CD4-positive, alpha-beta T cell treated with Interleukin-21 for 1 hour (primary cell): ENCODE data around the gene SPATA6.
"Not testable (repeated sequence)": the region's sequence is repeated elsewhere in the genome, so short reads cannot be mapped to it uniquely, and the experiment has no call there.

Experiments
- DNase-seq: peaks from one replicate; pipeline ENCODE4 v3.0.0-alpha.2; 2020

Gene SPATA6

DNA sequence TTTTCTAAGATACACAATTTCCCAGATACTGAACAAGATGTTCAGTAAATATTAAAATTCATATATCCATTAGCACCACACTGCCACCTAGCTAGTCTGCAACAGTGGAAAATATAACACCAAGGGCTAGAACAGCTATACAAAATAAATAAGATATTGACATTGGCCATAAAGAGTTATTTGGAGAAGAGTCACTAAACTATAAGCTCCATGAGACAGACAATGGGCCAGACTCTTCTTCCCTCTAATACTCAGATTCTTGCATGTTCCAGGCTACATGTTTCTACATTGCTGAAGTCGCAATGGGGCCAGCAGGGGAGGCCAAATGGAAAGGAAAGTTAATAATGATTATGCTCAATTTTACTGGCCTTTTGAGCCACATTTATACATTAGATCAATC lies 21.5 kb downstream of the SPATA6 start:
- no peak for DNase-seq

DNA sequence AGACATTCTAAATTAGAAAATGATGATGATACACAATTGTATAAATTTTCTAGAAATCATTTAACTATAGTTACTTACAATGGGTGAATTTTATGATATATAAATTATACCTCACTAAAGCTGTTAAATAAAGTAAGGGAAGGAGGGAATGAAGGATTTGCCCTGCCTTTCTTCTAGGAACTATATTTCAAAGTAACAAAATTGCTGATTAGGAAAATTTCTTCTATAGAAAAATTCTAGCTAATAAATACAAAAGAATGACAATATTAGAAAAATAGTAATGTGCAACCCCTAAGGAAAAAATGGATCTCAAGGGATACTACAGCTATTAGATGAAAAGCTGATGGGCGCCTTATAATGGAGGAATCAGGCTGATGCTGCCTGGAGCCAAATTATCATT lies 23.1 kb downstream of the SPATA6 start:
- DNase-seq: no peak

DNA sequence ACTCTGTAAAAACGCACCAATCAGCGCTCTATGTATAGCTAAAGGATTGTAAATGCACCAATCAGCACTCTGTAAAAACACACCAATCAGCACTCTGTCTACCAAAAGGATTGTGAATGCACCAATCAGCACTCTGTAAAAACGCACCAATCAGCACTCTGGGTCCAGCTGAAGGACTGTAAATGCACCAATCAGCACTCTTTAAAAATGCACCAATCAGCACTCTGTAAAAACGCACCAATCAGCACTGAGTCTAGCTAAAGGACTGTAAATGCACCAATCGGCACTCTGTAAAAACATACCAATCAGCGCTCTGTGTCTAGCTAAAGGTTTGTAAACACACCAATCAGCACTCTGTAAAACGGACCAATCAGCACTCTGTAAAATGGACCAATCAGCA lies 27.8 kb downstream of the SPATA6 start:
- DNase-seq: not testable (repeated sequence)

DNA sequence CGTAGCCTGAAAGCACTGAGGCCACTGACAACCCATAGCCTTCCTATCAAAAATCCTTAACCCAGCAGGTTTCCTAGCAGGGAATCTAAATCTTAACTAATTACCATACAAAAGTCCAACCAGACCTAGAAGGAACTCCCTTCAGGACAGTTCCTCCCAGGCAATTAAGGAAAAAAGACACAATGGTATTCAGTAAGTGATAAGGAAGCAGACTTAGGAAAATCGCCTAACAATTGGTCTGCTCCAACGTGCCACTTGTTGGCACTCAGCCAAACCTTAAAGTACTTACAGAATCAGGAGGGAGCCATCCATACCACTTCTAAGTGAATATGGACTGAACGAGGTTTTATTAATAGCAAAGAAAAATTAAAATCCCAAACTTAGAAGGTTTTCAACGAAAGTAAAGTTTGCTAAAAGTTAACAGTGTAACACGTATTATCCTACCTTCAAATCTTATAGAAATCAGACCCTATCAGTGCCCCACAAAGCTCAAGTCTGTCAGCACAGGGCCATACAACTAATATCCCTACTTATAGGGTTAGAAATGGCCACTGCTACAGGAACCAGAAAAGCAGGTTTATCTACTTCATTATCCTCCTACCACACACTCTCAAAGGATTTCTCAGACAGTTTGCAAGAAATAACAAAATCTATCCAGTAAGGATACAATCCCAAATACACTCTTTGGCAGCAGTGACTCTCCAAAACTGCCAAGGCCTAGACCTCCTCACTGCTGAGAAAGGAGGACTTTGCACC lies 29.0 kb downstream of the SPATA6 start:
- no peak for DNase-seq

DNA sequence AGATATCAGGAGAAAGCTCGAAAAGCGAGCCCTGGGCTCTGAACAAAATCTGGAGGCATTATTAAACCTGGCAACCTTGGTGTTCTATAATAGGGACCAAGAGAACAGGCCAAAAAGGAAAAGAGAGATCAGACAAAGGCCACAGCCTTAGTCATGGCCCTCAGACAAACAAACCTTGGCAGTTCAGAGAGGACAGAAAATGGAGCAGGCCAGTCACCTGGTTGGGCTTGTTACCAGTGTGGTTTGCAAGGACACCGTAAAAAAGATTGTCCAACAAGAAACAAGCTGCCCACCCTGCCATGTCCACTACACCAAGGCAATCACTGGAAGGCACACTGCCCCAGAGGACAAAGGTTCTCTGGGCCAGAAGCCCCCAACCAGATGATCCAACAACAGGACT lies 31.2 kb downstream of the SPATA6 start:
- DNase-seq: not testable (repeated sequence)

DNA sequence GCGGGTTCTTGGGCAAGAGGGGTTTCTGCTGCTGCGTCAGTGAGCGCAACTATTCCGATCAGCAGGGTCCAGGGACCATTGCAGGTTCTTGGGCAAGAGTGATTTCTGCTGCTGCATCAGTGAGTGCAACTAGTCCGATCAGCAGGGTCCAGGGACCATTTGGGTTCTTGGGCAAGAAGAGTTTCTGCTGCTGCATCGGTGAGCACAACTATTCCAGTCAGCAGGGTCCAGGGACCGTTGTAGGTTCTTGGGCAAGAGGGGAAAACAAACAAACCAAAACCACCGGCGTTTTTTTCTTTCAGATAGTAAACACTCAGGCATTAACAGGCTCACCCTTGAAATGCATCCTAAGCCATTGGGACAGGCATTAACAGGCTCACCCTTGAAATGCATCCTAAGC lies 32.6 kb downstream of the SPATA6 start:
- DNase-seq: no peak

DNA sequence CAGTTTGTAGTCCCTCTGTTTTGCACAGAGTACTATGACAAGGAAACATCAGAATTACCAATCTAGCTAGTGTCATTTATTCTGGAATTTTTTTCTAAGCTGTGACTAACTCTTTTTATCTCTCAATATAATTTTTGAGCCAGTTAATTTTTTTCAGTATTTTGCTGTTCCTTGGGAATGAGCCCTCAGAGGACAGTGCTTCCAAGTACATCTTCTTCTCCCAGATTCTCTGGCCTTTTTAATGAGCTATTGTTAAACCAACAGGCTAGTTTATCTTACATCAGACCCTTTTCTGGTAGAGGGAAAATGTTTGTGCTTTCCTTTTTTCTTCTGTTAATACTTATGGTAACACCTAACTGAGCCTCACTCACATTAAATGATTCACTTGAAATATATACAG lies 34.6 kb downstream of the SPATA6 start:
- DNase-seq: not testable (repeated sequence)

DNA sequence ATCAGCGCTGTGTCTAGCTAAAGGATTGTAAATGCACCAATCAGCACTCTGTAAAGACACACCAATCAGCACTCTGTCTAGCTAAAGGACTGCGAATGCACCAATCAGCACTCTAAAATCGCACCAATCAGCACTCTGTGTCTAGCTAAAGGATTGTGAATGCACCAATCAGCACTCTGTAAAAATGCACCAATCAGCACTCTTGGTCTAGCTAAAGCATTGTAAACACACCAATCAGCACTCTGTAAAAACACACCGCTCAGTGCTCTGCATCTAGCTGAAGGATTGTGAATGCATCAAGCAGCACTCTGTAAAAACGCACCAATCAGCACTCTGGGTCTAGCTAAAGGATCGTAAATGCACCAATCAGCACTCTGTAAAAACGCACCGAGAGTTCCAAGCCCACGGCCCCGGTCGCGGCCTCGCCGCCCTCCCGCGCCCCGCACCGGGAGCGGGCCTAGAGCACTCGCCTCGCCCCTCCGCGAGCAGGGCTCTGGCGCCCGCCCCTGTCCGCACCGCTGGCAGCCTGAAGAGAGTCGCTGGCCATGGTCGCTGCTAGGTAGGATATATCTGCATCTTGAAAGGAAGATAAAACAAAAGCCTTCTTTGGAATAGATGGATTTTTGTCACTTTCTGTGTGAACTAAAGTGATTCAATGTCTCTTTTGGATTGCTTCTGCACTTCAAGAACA lies 36.5 kb downstream of the SPATA6 start:
- DNase-seq: not testable (repeated sequence)

DNA sequence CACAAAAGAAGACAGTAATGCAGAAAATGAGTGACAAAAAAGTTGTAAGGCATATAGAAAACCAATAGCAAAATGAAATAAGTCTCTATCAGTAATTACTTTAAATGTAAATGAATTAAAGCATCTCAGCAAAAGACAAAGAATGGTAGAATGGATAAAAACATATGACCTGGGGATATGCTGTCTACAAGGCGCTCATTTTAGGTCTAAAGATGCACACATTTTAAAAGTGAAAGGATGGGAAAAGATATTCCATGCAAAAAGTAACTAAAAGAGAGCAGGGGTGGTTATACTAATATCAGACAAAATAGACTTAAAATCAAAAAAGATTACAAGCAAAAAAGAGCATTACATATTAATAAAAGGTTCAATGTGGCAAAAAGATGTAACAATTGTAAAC lies 41.2 kb downstream of the SPATA6 start:
- DNase-seq: no peak

DNA sequence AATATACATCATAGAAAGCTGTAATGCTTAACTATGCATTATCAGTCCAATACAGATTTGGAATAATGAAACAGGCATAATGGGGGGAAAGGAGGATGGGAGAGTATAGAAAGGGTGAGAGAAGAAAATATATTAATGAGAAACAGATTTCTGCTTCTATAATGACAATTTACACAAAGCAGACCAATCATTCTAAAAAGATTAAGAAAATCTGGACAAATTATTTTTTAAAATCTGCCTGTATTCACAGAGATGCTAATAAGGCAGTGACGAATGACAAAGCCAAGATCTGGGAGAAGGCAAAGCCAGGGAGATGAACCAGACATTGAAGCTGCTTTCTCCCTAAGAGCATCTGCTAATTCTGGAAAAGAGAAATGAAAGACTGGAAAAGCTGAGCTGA lies 50.0 kb downstream of the SPATA6 start:
- no peak for DNase-seq

DNA sequence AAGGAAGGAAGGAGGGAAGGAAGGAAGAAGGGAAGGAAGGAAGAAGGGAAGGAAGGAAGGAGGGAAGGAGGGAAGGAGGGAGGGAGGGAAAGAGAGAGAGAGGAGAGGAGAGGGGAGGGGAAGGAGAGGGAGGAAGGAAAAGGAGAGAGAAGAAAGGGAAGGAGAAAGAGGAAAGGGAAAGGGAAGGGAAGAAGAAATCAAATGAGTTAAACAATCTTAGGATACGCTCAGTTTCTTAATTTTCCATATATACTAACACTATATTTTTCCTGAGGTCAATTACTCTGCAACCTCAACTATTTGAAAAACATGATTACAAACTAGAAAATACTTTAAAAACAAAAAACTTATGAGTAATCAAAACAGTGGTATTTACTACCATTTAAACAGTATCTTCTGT lies 53.3 kb downstream of the SPATA6 start:
- no peak for DNase-seq

DNA sequence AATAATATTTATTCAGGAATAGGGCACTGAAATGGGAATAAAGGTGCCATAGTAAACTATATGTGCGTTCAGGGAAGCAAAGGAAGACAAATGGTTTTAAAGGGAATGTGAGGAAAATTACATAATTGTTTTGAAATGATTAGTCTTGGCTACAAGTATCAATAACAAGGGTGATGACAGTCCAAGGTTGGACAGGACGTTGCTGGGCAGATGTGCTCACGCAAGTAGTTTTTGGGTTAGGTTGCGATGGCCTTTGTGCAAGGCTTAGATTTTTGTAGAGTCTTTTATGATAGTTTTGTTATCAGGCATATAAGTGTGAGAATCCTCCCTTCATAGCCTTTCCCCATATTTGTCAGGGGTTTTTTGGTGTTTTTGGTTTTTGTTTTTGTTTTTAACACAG lies 57.0 kb downstream of the SPATA6 start:
- no peak for DNase-seq

DNA sequence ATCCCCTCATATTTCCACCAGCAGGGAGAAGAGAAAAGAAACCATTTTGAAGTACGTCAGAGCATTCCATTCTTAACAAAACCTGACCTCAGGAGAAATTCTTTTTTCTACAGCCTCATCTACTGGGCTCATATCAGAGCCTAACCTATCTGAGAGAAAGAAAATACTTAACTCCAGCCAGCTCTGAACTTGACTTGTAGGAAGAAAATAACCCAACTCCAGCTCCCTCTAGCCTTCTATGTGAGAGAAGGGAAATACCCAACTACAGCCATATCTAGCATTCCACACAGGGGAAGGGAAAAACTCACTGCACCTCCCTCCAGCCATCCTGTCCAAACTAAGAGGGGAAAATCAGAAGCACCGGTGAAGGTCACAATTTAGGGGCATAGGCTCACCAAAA lies 57.7 kb downstream of the SPATA6 start:
- no peak for DNase-seq

DNA sequence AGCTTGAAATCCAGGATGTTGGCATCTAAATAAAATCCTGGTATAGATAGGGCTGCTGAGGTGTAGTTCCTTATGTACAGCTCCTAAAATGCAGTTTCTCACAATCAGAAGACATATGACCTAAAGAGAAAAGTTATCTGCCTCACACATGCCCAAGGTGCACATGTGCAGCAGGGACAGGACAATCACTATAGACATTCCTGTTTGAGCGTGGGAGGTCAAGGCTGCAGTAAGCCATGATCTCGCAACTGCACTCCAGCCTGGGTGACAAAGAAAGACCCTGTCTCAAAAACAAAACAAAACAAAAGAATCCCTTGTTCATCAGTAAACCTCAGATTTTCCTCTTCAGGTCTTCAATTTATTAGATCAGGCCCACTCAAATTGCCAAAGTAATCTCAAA lies 66.1 kb downstream of the SPATA6 start:
- DNase-seq: no peak

DNA sequence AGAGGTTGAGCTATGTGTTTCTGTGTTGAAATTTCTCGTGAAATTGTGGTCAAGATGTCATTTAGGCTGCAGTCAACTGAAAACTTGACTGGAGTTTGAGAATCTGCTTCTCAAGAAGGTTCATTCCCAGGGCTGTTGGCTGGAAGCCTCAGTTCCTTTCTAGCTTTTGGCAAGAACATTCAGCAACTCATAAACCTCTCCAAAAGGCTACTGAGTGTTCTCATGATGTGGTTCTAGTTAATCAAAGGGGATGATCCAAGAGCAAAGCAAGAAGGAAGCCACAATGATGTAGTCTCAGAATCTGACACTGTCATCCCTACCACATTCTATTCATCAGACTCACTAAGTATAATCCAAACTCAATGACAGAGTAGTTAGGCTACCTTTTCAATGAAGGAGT lies 66.6 kb downstream of the SPATA6 start:
- no peak for DNase-seq

DNA sequence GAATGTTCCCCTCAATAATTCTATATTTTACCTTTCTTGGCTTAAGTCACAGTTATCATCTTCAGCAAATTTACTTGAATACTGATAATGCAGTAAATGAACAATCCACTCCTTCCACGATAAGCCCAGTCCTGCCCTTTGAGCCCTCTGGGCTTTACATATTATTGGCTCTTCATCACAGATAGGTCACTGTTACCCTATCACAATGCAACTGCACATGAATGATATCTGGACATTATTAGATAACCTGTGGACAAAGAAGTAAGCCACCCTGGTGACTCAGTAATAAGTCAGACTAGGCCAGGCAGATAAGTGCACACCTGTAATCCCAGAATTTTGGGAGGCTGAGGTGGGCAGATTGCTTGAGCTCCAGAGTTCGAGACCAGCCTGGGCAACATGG lies 69.4 kb downstream of the SPATA6 start:
- no peak for DNase-seq

DNA sequence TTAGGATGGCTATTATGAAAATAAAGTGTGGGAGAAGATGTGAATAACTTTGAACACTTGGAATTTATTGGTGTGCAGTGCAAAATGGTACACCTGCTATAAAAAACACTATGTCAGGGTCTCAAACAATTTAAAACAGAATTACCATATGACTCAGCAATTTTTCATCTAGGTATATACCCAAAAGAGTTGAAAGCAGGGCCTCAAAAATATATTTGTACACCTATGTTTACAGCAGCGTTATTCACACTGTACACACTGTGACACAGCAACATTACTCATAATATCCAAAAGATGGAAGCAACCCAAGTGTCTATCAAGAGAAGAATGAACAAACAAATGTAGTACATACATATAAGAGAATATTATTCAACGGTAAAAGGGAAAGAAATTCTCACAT lies 75.8 kb downstream of the SPATA6 start:
- DNase-seq: no peak

DNA sequence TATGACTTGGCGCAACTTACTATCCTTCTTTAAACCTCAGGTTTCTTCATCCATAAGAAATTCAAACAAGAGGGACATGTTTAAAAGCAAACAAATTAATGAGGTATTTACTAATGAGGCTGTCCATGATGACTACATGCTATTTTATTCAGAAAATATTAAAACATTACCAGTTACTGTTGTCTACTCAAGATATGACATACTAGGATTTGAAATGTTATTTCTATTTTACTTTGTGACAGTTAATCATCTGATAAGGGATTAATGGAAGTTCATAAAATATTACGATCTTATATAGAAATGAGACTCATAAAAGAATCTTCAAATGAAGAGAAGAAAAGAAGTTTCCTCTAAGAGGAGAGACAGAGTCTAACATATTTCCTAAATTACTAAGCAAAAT lies 80.1 kb downstream of the SPATA6 start:
- DNase-seq: no peak

DNA sequence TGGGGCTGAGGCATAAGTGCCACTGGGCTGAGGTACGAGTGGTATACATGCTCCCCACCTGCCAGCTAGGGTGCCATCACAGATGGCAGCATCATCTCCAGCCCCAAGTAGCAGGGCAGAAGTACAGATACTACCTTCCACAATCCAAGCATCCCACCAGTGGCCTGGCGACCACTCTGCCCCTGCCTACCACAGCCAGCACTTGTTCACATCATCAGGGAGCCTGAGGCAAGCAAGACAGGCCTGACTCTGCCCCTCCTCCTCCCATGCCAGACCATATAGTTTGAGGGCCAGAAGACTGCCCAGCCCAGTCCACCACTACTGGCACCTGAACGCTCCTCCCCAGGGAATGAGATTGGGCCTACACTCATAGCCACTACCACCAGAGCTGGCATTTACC lies 84.6 kb downstream of the SPATA6 start:
- DNase-seq: no peak

DNA sequence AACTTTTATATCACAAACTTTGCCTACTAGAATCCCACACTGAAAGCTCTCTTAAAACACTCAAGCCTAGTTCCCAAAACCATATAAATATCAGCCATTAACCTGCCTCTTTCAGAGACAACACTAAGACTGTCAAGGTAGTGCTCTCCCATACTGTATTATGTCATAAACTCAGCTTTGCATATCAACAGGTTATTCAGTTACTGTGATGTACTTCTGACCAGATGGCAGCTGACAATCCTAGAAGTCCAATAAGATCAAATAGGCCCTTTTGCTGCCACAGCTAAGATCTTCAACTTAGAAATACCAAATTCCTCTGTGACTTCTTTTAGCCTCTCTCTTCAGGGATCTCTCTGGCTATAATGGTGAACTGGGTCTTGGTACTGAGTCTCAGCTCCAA lies 97.2 kb downstream of the SPATA6 start:
- no peak for DNase-seq

DNA sequence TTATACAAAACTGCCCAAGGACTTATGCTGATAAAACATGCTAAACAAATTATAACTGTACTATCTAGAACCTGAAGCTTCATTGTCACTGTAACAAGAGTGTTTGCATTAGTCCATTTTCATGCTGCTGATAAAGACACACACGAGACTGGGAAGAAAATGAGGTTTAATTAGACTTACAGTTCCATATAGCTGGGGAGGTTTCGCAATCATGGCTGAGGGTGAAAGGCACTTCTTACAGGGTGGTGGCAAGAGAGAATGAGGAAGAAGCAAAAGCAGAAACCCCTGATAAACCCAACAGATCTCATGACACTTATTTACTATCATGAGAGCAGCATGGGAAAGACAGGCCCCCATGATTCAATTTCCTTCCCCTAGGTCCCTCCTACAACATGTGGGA lies 100.4 kb downstream of the SPATA6 start:
- no peak for DNase-seq

DNA sequence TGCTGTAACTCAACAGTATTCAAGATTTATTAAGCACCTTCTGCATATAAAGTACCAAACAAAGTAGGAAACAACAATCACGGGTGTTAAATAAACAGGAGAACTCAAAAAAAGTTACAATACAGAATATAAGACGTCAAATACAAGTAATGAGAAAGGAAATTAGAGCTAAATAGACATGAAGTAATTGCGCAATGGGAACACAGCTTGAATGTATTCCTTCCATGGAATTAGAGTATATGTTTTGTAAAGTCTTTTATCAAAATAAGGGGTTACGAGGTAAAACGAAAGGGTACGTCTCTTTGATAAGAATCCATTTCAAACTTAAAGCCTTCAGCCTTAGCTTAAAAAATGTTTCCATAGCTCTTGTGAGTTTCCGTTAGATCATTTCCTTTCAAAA lies 109.1 kb downstream of the SPATA6 start:
- DNase-seq: no peak

DNA sequence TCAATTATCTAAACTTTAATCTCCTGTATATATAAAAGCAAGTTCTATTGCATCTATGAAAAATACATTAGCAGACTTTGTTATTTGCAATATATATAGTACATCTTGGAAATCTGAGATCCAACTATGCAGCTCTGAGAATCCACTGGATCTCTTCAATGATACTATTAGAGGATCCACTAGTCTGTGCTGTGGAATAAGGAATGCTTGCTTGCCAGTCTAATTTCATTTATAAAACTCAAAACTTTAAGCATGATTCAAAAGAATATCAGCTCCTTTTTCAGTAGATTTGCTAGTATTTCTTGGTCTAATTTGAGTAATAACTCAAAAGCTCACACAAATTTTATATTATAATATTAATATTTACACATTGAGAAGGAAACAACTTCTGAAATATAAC lies 115.1 kb downstream of the SPATA6 start:
- DNase-seq: no peak

DNA sequence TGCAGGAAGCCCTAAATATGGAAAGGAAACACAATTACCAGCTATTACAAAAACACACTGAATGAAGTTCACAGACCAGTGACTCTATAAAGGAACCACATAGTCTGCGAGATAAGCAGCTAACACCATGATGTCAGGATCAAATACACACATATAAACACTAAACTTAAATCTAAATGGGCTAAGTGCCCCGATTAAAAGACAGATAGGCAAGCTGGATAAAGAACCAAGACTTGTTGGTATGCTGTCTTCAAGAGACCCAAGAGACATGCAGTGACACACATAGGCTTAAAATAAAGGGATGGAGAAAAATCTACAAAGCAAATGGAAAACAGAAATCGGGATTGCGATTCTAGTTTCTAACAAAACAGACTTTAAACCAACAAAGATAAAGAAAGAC lies 127.6 kb downstream of the SPATA6 start:
- no peak for DNase-seq

DNA sequence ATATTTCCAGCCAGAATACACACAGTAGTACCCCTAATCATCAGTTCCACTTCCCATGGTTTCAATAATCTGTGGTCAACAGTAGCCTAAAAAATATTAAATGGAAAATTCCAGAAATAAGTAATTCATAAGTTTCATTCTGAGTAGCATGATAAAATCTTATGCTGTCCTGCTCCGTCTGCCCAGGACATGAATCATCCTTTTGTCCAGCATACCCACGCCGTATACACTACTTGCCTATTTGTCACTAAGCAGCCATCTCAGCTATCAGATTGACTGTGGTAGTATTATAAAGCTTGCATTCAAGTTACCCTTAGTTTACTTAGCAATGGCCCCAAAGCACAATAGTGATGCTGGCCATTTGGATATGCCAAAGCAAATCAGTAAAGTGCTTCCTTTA lies 130.8 kb downstream of the SPATA6 start:
- DNase-seq: no peak
